ENCODE measurements around the gene NR3C2. TPM values are rescaled to one million over a fixed set of nuclear protein-coding genes. Genes with fewer than 3 reads are reported as not detected.

NR3C2 gene
- total RNA-seq, 1 donor from 2014 or later, result 25.9 TPM

DNA sequence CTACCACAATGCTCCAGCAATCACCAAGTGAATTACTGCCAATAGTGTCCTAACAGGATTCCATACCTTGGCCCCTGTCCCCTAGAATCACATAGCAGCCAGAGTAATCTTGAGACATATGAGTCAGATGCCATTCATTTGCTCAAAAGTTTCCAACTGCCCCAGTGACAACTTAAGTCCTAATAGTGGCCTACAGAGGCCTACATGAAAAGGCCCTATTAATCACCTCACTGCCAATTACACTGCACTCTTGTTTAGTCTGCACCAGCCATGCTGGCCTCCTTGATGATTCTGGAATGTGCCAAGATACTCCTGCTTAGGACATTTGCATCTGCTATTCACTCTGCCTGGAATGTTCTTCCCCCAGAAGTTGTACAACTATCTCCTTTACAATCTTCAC is 130.7 kb downstream of the NR3C2 start:
- ATAC-seq, result no peak
- TF ChIP-seq, protein P1, sequence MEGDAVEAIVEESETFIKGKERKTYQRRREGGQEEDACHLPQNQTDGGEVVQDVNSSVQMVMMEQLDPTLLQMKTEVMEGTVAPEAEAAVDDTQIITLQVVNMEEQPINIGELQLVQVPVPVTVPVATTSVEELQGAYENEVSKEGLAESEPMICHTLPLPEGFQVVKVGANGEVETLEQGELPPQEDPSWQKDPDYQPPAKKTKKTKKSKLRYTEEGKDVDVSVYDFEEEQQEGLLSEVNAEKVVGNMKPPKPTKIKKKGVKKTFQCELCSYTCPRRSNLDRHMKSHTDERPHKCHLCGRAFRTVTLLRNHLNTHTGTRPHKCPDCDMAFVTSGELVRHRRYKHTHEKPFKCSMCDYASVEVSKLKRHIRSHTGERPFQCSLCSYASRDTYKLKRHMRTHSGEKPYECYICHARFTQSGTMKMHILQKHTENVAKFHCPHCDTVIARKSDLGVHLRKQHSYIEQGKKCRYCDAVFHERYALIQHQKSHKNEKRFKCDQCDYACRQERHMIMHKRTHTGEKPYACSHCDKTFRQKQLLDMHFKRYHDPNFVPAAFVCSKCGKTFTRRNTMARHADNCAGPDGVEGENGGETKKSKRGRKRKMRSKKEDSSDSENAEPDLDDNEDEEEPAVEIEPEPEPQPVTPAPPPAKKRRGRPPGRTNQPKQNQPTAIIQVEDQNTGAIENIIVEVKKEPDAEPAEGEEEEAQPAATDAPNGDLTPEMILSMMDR (IDR thresholded peaks at IDR 0.05), result no peak
- H3K27ac ChIP-seq, result no peak overlapping the region
- H3K4me1 ChIP-seq, result peaks cover 8% of the 10 kb centered on the region
- no peak overlapping the region for H3K4me3 ChIP-seq
- intact Hi-C loops (cut with DNase I), result no loop called here
- H3K27me3 ChIP-seq, result no peaks in the 10 kb centered on the region
- no peaks in the 10 kb centered on the region for H3K9me3 ChIP-seq
- no peaks in the 10 kb centered on the region for H3K36me3 ChIP-seq
- DNase-seq, result no peak

DNA sequence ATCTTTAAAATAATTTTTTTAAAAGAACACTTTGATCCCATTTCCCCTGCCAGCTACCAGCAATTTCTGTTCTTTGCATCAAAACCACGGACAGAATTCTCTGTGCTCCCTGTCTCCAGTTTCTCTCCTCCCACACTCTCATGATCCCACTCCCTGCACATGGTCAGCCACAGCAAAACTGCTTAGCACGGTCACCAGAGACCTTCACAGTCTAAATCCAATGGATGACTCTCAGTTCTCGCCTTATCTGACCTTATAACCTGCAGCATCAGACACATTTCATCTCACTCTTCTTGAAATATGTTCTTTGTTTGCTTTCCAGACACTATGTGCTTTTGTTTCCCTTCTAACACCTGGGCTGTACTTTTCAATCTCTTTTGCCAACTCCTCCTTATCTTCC is 131.5 kb downstream of the NR3C2 start:
- TF ChIP-seq, protein P1 (IDR thresholded peaks at IDR 0.05), result no peak
- Histone ChIP-seq H3K27me3 (no peaks in the 10 kb centered on the region), H3K4me1 (peaks cover 8% of the 10 kb centered on the region), H3K27ac (no peak overlapping the region), H3K36me3 (no peaks in the 10 kb centered on the region), H3K9me3 (no peaks in the 10 kb centered on the region), H3K4me3 (no peak overlapping the region)
- DNase-seq (no peak), ATAC-seq (no peak)
- intact Hi-C loops (cut with DNase I), result no loop called here

- TF ChIP-seq, protein P1 (IDR thresholded peaks at IDR 0.05), result no peak
- no peaks in the 10 kb centered on the region for H3K9me3 ChIP-seq
- H3K36me3 ChIP-seq, result no peaks in the 10 kb centered on the region
- no peak overlapping the region for H3K27ac ChIP-seq
- H3K4me3 ChIP-seq, result no peak overlapping the region
- H3K4me1 ChIP-seq, result no peaks in the 10 kb centered on the region
- H3K27me3 ChIP-seq, result no peaks in the 10 kb centered on the region
- intact Hi-C loops (cut with DNase I), result no loop called here
- DNase-seq, result no peak
- ATAC-seq, result no peak
These were observed 136.5 kb downstream of the NR3C2 start for GRCh38 chr4:148305751-148306150.

GRCh38 chr4:148302416-148302815 is 139.8 kb downstream of the NR3C2 start:
- no peaks in the 10 kb centered on the region for H3K27me3 ChIP-seq
- no peak for DNase-seq
- no peak overlapping the region for H3K27ac ChIP-seq
- no peaks in the 10 kb centered on the region for H3K9me3 ChIP-seq
- TF ChIP-seq, protein P1 (IDR thresholded peaks at IDR 0.05), result no peak
- peak; percentile 26 for ATAC-seq
- H3K4me3 ChIP-seq, result no peak overlapping the region
- H3K4me1 ChIP-seq, result no peaks in the 10 kb centered on the region
- intact Hi-C loops (cut with DNase I), result no loop called here
- H3K36me3 ChIP-seq, result no peaks in the 10 kb centered on the region

DNA sequence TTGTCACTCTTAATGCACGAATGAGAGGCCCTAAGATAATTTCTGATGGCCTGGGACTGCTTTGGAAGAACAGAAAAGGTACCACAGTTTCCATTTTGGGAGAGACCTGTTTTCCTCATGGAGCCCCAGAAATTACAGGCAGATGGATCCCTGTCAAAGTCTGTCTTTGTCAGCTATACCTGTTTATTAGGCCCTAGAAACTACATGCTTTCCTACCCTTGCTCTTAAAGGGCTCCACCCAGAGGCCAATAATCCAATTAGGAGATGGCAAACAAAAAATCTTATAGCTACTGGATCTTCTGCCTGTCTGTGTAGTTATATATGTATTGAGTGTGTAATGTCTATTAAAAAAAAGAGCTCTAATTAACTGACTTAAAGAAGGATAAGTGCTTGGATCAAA is 141.3 kb downstream of the NR3C2 start:
- H3K4me3 ChIP-seq, result no peak overlapping the region

More for the DNA sequence above, 141.3 kb downstream of the NR3C2 start:
- Histone ChIP-seq H3K27me3 (no peaks in the 10 kb centered on the region), H3K4me1 (no peaks in the 10 kb centered on the region), H3K27ac (no peak overlapping the region), H3K36me3 (no peaks in the 10 kb centered on the region), H3K9me3 (no peaks in the 10 kb centered on the region)
- TF ChIP-seq, protein P1 (IDR thresholded peaks at IDR 0.05), result no peak
- ATAC-seq (no peak), DNase-seq (no peak)
- intact Hi-C loops (cut with DNase I), result no loop called here
